GM23338 (cell line): ENCODE data around the gene CLDN20.

ENCODE experiments used
- CREB1 ChIP-seq: fragments of 250-450 bp; sonication (Bioruptor Pico); IDR thresholded peaks from 2 replicates; pipeline ENCODE4 v1.5.0; 2020; ENCODE audit warnings: low read depth, mild to moderate bottlenecking, moderate library complexity
- EZH2 ChIP-seq: fragments of 200-600 bp; sonication (generic); IDR thresholded peaks from one replicate; pipeline ENCODE4 v1.8.0; 2017; ENCODE audit warnings: antibody characterized with exemption, mild to moderate bottlenecking, low read depth; ENCODE audit not compliant: unreplicated experiment
- EZH2phosphoT487 ChIP-seq: fragments of 200-600 bp; sonication (generic); IDR thresholded peaks from one replicate; pipeline ENCODE4 v1.8.1; 2018; ENCODE audit warnings: antibody characterized with exemption; ENCODE audit not compliant: unreplicated experiment
- JUNB ChIP-seq: IDR thresholded peaks from one replicate; pipeline ENCODE4 v1.6.1; 2016; ENCODE audit warnings: antibody characterized with exemption; ENCODE audit not compliant: unreplicated experiment
- POLR2AphosphoS5 ChIP-seq: IDR thresholded peaks from 2 replicates; pipeline ENCODE4 v1.6.1; 2016; ENCODE audit warnings: antibody characterized with exemption, low read depth
- STAT1 ChIP-seq: IDR thresholded peaks from one replicate; pipeline ENCODE4 v1.6.1; 2016; ENCODE audit warnings: antibody characterized with exemption; ENCODE audit not compliant: unreplicated experiment
- ZNF114 ChIP-seq: fragments of 250-450 bp; sonication (Bioruptor Pico); IDR thresholded peaks from 2 replicates; pipeline ENCODE4 v1.5.0; 2020; ENCODE audit warnings: mild to moderate bottlenecking, moderate library complexity
- TF ChIP-seq, protein P1 (sequence below), 2 experiments: fragments of 200-600 bp in 1 of 2; sonication (generic) in 1 of 2; conservative IDR thresholded peaks; 2 replicates each; pipeline versions ENCODE4 v1.5.1 to v1.6.1; 2016 to 2017; ENCODE audit warnings: antibody characterized with exemption in 2 of 2, low read depth in 2 of 2, mild to moderate bottlenecking in 2 of 2, moderate library complexity in 1 of 2

DNA sequence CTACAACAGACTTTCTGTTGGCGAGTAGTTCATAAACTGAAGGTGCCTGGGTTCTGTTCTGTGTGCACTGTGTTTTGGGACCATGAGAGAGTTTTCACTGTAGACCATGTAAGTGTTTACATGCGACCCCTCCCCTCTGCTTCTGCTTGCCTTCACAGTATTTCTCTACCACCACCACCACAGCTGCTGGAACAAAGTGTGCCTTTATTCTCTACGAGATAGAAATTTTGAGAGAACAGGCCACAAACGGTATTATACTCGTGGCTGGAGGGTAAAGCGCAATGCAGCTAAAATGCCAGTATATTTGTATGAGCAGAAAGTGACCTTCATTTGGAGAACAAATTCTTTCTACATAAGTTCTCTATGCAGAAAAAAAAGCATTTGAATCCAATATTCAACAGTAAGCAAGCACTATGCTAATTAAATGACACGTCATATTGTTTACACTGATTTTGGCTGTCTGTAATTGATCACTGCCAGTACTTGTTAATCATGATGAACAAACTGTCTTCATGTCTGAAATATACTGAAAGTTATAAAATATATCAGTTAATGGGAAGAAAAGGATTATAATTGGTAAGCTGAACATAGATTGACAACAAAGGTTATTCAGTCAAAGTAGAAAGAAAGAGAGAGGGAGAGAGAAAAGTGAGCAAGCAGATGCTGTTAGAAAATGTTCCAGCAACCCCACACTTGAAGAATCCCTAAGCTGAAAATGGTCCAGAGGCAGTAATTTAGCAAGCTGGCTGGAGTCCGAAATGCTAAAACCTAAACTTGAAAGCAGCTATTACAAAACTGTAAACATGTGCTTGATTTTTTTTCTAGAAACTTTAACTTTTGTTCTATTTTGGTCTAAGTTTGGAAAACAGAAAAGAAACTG lies 8.8 kb downstream of the CLDN20 start:
- TF ChIP-seq, protein P1, sequence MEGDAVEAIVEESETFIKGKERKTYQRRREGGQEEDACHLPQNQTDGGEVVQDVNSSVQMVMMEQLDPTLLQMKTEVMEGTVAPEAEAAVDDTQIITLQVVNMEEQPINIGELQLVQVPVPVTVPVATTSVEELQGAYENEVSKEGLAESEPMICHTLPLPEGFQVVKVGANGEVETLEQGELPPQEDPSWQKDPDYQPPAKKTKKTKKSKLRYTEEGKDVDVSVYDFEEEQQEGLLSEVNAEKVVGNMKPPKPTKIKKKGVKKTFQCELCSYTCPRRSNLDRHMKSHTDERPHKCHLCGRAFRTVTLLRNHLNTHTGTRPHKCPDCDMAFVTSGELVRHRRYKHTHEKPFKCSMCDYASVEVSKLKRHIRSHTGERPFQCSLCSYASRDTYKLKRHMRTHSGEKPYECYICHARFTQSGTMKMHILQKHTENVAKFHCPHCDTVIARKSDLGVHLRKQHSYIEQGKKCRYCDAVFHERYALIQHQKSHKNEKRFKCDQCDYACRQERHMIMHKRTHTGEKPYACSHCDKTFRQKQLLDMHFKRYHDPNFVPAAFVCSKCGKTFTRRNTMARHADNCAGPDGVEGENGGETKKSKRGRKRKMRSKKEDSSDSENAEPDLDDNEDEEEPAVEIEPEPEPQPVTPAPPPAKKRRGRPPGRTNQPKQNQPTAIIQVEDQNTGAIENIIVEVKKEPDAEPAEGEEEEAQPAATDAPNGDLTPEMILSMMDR (conservative IDR thresholded peaks at IDR 0.05; ENCODE audit: low read depth in 2 of 2), result no peak
- TF ChIP-seq EZH2, result no peak
- no peak for TF ChIP-seq POLR2AphosphoS5
- TF ChIP-seq JUNB, result no peak
- no peak for TF ChIP-seq EZH2phosphoT487
- no peak for TF ChIP-seq STAT1
- TF ChIP-seq CREB1 (CRISPR knock-in tag), result no peak
- TF ChIP-seq ZNF114, result no peak
